C4-2B (cell line): ENCODE results near the gene DHX29.

Source experiments
- ZFX ChIP-seq: fragments of 450-650 bp; IDR thresholded peaks from 2 replicates; pipeline ENCODE4 v1.6.1; 2017
- TF ChIP-seq, protein P1 (sequence below): fragments of 450-650 bp; conservative IDR thresholded peaks from 2 replicates; pipeline ENCODE4 v1.5.1; 2017; ENCODE audit warnings: mild to moderate bottlenecking

DNA sequence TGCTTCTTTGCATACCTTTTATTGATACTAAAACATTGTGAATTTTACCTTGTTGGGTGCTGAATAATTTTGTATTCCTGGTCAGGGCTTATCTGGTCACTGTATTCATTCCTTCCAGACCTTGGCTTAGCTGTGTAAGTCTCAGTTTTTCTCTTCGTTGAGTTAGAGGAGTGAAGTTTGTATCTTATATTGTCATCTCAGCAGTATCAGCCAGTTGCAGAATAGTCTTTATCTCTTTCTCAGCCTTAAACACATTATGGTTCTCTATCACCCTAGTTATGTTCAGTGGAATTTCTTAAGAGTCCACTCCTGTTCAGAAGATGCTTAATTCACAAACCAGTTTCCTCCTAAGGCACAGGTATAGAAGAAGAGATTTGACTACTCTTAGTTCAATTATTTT lies 25.5 kb upstream of the DHX29 start:
- TF ChIP-seq, protein P1, sequence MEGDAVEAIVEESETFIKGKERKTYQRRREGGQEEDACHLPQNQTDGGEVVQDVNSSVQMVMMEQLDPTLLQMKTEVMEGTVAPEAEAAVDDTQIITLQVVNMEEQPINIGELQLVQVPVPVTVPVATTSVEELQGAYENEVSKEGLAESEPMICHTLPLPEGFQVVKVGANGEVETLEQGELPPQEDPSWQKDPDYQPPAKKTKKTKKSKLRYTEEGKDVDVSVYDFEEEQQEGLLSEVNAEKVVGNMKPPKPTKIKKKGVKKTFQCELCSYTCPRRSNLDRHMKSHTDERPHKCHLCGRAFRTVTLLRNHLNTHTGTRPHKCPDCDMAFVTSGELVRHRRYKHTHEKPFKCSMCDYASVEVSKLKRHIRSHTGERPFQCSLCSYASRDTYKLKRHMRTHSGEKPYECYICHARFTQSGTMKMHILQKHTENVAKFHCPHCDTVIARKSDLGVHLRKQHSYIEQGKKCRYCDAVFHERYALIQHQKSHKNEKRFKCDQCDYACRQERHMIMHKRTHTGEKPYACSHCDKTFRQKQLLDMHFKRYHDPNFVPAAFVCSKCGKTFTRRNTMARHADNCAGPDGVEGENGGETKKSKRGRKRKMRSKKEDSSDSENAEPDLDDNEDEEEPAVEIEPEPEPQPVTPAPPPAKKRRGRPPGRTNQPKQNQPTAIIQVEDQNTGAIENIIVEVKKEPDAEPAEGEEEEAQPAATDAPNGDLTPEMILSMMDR: no peak
- no peak for TF ChIP-seq ZFX
